IPS-NIHi7 (cell line): ENCODE results near the gene SDK2.

Experiments
- DNase-seq: peaks from one replicate; pipeline ENCODE4 v3.0.0; 2012; ENCODE audit warnings: mixed read lengths; ENCODE audit errors: extremely low spot score

Gene SDK2

DNA sequence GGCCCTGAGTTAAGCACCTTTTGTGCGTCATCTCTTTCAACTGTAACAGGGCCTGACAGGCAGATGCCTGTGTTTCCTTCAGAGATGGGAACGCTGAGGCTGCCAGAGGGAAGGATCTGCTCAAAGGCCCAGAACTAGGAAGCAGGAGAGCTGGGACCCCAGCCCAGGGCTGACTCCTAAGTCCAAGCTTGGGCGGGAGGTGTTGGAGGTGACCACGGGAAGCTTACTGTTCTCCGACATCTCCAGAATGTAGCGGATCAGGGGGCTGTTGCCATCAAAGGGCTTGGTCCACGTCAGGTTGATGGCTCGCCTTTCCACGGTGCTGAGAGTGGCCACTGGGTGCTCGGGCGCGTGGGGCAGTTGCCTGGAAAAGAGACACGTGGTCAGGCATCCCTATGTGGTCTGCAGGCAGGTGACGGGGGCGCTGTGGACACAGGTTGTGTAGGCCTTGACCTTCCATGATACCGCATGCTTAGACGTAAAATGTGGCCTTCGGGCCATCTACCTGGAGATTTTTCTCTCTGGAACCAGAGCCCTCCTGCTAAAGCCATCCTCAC is 221.0 kb downstream of the SDK2 start:
- DNase-seq, result no peak

DNA sequence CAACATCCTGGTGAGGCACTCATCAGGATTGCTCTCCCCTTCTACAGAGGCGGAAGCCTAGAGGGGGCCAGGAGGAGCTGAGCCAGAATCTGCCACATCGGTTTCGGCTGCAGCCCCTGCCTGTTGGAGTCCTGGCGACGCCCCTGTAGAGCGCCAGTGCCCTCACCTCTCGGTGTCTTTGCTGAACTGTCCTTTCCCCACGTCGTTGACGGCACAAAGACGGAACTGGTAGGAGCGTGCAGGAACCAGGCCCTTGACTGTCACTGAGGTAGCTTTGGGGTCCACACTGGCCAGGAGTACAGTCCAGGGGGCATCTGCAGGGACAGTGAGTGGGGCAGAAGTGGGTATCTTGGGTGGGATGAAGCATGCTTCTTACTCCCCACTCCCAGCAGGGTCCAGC is 222.1 kb downstream of the SDK2 start:
- no peak for DNase-seq

- DNase-seq, result peak; percentile 61
Measured at GRCh38 chr17:73420897-73421296, 223.3 kb downstream of the SDK2 start.

GRCh38 chr17:73419881-73420280 is 224.4 kb downstream of the SDK2 start:
- no peak for DNase-seq

- DNase-seq, result no peak
Measured at GRCh38 chr17:73419051-73419450, 225.2 kb downstream of the SDK2 start.

DNA sequence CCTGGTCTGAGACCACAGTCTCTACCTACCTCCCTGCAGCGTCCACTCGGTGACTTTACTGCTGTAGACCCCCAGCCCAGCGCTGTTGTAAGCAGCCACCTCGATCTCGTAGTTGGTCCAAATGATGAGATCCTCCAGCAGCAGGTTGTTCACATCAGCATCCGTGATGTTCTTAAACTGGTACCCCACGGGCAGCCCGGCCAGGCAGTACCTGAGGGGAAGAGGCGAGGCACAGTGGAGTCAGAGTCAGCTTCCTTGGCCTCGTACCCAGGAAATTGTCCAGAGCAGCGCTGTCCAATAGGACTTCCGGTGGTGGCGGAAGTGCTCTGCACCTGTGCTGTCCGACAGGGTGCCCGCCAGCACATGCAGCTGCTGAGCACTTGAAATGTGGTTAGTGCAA is 228.5 kb downstream of the SDK2 start:
- DNase-seq, result no peak

DNA sequence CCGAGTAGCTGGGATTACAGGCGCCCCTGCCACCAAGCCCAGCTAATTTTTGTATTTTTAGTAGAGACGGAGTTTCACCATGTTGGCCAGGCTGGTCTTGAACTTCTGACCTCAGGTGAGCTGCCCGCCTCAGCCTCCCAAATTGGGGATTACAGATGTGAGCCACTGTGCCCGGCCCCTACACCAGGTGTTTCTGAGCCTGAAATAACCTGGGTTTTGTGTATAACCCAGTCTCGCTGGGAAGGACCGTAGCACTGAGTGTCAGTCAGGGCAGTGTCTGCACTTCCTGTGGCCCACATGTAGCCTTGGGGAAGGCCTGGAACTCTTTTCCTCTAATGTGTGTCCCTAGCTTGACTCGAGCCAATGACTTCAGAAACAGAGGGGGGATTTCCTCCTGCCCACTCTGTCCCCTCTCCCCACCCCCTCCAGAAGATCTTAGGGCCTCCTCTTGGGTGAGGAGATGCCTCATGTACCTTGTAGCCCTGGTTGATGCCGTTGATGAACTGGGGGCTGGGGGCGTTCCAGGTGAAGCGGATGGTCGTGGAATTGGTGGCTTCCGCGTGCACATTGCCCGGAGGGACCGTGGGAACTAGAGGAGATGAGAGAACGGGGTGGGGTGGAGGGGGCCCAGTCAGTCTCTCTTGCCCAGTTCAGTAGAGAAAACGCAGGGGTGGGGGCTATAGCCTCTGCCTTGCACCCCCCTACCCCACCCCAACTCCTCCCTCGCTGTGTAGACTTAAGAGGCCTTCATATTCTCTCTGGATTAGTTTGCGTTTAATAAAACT is 229.9 kb downstream of the SDK2 start:
- no peak for DNase-seq

DNA sequence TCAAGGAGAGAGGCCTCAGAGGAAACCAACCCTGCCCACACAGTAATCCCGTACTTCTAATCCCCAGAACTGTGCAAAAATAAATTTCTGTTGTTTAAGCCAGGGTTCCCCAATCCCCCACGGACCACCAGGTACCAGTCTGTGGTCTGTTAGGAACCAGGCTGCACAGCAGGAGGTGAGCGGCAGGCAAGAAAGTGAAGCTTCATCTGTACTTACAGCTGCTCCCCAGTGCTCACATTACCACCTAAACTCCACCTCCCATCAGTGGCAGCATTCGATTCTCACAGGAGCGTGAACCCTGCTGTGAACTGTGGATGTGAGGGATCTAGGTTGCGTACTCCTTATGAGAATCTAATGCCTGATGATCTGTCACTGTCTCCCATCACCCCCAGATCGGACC is 231.3 kb downstream of the SDK2 start:
- no peak for DNase-seq

GRCh38 chr17:73411313-73411747 is 232.9 kb downstream of the SDK2 start:
- DNase-seq, result no peak

DNA sequence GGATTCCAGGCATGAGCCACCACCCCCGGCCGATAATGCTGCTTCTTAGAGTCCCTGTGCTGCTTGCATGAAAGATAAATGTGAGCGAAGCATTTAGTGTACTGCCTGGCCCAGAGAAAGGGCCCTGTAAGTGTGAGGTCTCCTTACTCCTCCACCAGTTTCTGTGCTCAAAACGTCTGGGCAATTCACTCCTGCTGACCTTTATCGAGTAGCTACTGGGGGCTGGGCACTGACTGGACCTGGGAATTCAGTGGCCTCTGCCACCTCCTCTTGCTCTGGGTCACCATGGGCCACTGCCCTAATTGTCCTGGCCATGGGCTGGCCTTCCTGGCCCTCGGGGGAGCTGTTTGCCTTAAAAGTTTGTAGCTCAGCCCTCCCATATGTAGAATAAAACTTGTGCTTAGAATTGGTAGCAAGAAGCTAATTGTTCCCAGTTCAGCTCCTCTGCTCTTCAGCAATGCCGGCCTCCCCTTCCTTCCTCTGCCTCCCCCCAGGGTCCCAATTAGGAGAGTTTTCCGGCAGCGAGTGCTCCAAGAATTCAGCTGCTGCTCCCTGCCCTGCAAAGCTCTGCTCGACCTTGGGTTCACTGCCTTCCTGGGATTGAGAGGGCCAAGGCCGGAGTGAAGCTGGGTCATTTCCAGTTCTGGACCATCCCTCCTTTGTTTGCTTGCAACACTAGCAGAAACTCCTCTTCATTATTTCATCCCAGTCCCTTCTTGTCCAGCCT is 233.5 kb downstream of the SDK2 start:
- DNase-seq, result no peak

DNA sequence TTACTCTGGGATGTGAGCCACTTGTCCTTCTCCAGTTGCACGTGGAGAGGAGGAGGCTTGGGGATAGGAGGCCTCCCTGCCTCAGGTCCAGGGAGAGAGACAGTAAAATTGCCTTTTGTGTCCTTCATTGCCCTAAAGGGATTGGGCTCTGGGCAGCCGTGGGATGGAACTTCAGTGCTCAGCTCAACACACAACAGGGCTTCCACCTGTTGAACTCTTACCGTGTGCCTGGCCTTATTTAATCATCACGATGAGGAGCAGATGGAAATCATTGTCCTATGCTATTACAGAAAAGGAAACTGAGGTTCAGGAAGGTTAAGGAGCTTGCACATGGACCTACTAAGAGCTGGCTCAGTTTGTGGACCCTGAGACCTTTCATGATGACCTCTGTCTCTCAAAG is 240.0 kb downstream of the SDK2 start:
- no peak for DNase-seq

GRCh38 chr17:73402466-73402865 is 241.8 kb downstream of the SDK2 start:
- no peak for DNase-seq

GRCh38 chr17:73401911-73402310 is 242.3 kb downstream of the SDK2 start:
- DNase-seq, result peak; percentile 62

- DNase-seq, result no peak
Measured at GRCh38 chr17:73400915-73401545, 243.2 kb downstream of the SDK2 start.

DNA sequence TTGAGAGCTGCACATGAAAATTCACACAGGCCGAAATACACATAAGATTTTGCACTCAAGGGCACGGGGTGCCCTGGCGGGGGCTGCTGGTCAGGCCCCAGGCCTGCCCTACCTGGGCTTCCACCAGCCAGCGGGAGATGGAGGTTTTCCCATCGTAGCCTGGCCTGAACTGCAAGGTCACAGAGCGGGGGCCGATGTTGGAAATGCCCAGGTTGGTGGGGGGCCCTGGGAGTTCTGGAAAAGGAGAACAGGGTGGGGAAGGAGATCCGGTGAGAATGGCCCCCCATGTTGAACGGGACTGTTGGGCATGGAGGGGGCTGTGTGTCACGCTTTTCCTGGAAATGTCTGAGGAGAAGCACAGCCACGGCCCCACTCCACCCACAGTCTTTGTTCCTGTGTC is 245.2 kb downstream of the SDK2 start:
- DNase-seq, result no peak

GRCh38 chr17:73397856-73398540 is 246.2 kb downstream of the SDK2 start:
- DNase-seq, result no peak

DNA sequence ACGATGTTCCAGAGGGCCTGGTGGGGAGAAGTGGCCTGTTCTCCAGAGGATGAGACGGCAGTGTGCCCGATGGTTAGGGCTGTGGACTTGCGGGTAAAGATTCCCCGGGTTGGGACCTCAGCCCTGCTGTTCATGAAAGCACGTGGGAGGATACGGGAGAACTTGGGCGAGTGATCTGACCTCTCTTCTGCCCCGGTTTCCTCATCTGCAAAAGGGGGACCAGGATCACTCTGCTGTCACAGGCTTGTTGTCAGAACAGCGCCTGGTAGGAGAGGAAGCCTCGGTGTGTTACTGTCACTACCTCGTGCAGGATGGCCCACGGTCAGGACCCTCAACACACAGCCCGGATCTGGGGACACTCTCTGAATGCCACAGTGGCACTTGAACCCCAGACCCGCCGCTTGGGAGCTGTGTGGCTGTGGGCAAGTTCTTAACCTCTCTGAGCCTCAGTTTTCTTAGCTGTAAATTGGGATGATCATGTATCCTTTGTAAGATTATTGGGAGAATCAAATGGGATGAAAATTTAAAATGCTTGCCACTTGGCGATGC is 246.9 kb downstream of the SDK2 start:
- DNase-seq, result no peak

GRCh38 chr17:73396431-73397277 is 247.6 kb downstream of the SDK2 start:
- no peak for DNase-seq

- no peak for DNase-seq
Measured at GRCh38 chr17:73394512-73395450, 249.5 kb downstream of the SDK2 start.

GRCh38 chr17:73393962-73394361 is 250.3 kb downstream of the SDK2 start:
- peak; percentile 41 for DNase-seq
